RWPE2 (cell line): ENCODE measurements around the gene MT1A.
A peak's percentile ranks its signal among the peaks of the same experiment; 100 is the strongest.

Experiments used
- ATAC-seq: fragments of 200-7000 bp; cut with Tn5 transposase; 3 replicates; pipeline ENCODE4 v1.9.1; 2021; ENCODE audit warnings: low read depth
- DNase-seq: peaks from one replicate; pipeline ENCODE4 v3.0.0-alpha.2; 2020; ENCODE audit warnings: low spot score
- H3K27ac ChIP-seq: fragments of 450-650 bp; 2 replicates; pipeline ENCODE4 v1.5.1; 2017; ENCODE audit warnings: mild to moderate bottlenecking; ENCODE audit not compliant: poor library complexity, severe bottlenecking
- H3K27me3 ChIP-seq: fragments of 250-450 bp; sonication (Bioruptor Pico); 2 replicates; pipeline ENCODE4 v1.5.1; 2021; ENCODE audit warnings: mild to moderate bottlenecking, moderate library complexity; ENCODE audit not compliant: insufficient read depth, poor library complexity, severe bottlenecking
- H3K36me3 ChIP-seq: fragments of 250-450 bp; sonication (Bioruptor Pico); 2 replicates; pipeline ENCODE4 v1.5.1; 2020; ENCODE audit warnings: low read depth, mild to moderate bottlenecking, moderate library complexity
- H3K4me1 ChIP-seq: fragments of 250-450 bp; sonication (Bioruptor Pico); 2 replicates; pipeline ENCODE4 v1.5.1; 2021; ENCODE audit warnings: mild to moderate bottlenecking, moderate library complexity; ENCODE audit not compliant: insufficient read depth, poor library complexity, severe bottlenecking
- H3K4me3 ChIP-seq: fragments of 250-450 bp; sonication (Bioruptor Pico); 2 replicates; pipeline ENCODE4 v1.5.1; 2021; ENCODE audit warnings: mild to moderate bottlenecking, moderate library complexity; ENCODE audit not compliant: severe bottlenecking
- H3K9me3 ChIP-seq: fragments of 250-450 bp; sonication (Bioruptor Pico); 2 replicates; pipeline ENCODE4 v1.5.1; 2021; ENCODE audit warnings: mild to moderate bottlenecking, moderate library complexity; ENCODE audit not compliant: severe bottlenecking
- TF ChIP-seq, protein P1 (sequence below): fragments of 450-650 bp; IDR thresholded peaks from one replicate; pipeline ENCODE4 v1.5.1; 2017; ENCODE audit warnings: mild to moderate bottlenecking, moderate library complexity; ENCODE audit not compliant: poor library complexity, severe bottlenecking

Gene MT1A

DNA sequence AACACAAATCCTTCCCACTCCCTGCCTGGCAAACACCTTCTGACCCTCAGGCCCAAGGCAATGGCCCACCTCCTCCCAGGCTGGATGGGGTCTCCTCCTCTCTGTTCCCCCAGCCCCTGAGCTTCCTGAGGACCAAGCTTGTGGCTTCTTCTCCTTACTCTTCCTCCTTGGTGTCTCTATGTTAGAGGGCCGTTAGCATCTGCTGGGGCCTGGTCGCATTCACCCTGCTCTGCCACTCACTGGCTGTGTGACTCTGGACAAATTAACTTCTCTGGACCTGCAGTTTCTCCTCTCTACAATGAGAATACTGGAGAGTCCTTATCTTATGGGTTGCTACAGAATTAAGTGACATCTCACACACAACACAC is 30.8 kb upstream of the MT1A start:
- ATAC-seq (no peak), DNase-seq (no peak)
- peak overlapping the region; percentile 100 for H3K27ac ChIP-seq
- no peaks in the 10 kb centered on the region for H3K27me3 ChIP-seq
- H3K4me3 ChIP-seq, result peak overlapping the region; percentile 54
- H3K9me3 ChIP-seq, result no peaks in the 10 kb centered on the region
- peaks cover 17% of the 10 kb centered on the region for H3K36me3 ChIP-seq
- TF ChIP-seq, protein P1, sequence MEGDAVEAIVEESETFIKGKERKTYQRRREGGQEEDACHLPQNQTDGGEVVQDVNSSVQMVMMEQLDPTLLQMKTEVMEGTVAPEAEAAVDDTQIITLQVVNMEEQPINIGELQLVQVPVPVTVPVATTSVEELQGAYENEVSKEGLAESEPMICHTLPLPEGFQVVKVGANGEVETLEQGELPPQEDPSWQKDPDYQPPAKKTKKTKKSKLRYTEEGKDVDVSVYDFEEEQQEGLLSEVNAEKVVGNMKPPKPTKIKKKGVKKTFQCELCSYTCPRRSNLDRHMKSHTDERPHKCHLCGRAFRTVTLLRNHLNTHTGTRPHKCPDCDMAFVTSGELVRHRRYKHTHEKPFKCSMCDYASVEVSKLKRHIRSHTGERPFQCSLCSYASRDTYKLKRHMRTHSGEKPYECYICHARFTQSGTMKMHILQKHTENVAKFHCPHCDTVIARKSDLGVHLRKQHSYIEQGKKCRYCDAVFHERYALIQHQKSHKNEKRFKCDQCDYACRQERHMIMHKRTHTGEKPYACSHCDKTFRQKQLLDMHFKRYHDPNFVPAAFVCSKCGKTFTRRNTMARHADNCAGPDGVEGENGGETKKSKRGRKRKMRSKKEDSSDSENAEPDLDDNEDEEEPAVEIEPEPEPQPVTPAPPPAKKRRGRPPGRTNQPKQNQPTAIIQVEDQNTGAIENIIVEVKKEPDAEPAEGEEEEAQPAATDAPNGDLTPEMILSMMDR, result no peak
- peaks cover 48% of the 10 kb centered on the region for H3K4me1 ChIP-seq

- Histone ChIP-seq H3K27me3 (no peaks in the 10 kb centered on the region), H3K9me3 (no peaks in the 10 kb centered on the region), H3K4me1 (peaks cover 54% of the 10 kb centered on the region), H3K27ac (peak within 1 kb of the TSS; percentile 100), H3K4me3 (peak within 1 kb of the TSS; percentile 54), H3K36me3 (peaks cover 17% of the 10 kb centered on the region)
- peak; percentile 40 for ATAC-seq
- TF ChIP-seq, protein P1, result no peak
- DNase-seq, result peak; percentile 96
Measured at GRCh38 chr16:56608043-56608875, 30.2 kb upstream of the MT1A start, which contains the start of gene MT2A. MT2A (plus strand) TSS chr16:56608584; CDS start chr16:56608656, 72 bp downstream.

DNA sequence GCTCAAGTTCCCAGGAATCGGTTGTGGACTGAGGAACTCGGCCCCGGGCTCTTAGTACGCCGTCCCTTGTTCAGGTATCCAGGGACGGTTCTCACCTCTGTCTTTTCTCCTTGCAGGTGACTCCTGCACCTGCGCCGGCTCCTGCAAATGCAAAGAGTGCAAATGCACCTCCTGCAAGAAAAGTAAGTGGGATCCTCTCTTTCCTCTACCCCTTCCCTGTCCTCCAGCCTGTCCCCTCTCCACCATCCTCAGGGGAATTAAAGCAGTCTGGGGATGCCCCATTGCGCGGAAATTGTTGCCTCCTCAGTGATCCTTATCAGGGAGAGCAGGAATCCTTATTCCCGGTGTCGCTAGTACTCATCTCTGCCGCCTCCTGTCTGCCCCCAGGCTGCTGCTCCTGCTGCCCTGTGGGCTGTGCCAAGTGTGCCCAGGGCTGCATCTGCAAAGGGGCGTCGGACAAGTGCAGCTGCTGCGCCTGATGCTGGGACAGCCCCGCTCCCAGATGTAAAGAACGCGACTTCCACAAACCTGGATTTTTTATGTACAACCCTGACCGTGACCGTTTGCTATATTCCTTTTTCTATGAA is 29.5 kb upstream of the MT1A start:
- Histone ChIP-seq H3K4me3 (peak overlapping the region; percentile 54), H3K36me3 (peaks cover 17% of the 10 kb centered on the region), H3K27ac (peak overlapping the region; percentile 100), H3K9me3 (no peaks in the 10 kb centered on the region), H3K27me3 (no peaks in the 10 kb centered on the region), H3K4me1 (peaks cover 62% of the 10 kb centered on the region)
- DNase-seq (peak; percentile 40), ATAC-seq (no peak)
- TF ChIP-seq, protein P1, result no peak

DNA sequence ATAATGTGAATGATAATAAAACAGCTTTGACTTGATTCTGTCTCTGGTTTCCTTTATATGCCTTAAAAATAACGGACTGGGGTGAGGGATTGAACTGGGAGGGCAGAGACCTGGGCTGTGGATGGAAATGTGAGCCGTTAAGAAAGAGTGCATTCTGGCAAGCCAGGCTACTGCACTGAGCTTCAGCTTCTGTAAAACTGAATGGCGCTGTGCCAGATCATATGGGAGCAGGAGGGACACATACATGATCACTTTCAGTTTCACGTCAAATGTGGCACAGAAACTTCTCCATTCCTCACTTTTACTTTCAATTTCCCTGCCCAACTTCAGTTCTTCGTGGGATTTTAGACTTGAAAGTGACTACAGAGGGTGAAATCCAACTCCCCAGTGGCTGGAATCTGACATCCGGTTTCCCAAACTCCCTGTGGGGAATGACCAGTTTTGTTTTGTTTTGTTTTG is 29.0 kb upstream of the MT1A start:
- peak overlapping the region; percentile 100 for H3K27ac ChIP-seq
- TF ChIP-seq, protein P1, result no peak
- DNase-seq (no peak), ATAC-seq (no peak)
- no peaks in the 10 kb centered on the region for H3K9me3 ChIP-seq
- peaks cover 67% of the 10 kb centered on the region for H3K4me1 ChIP-seq
- peak overlapping the region; percentile 54 for H3K4me3 ChIP-seq
- peaks cover 17% of the 10 kb centered on the region for H3K36me3 ChIP-seq
- no peaks in the 10 kb centered on the region for H3K27me3 ChIP-seq
